ENCODE data around the gene MAML3.

DNA sequence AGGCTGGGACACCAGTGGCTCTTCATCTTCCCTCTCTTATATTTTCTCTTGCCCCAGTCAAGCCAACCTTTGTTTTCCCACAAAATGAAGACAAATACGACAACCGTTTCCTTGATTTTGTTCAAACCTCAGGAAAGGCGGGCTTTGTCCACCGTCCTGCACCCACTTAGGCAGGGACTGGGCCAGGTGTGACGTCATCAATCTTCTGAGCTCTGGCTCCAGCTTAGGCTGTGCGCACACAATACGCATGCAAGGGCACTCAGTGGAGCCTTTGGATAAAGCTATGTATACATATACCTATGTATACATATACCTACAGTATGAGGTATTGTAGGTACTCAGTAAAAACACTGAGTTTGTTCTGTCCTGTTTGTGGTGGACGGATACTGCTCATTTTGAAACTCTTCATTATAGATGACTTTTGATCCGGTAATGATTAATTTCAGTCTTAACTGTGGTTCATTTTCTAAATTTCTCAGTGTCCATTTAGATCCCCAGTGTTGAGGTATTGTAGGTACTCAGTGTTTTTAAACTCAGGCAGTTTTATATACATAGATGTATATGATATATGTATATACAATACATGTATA, 293.5 kb downstream of the MAML3 start:
- TF ChIP-seq, protein P1, sequence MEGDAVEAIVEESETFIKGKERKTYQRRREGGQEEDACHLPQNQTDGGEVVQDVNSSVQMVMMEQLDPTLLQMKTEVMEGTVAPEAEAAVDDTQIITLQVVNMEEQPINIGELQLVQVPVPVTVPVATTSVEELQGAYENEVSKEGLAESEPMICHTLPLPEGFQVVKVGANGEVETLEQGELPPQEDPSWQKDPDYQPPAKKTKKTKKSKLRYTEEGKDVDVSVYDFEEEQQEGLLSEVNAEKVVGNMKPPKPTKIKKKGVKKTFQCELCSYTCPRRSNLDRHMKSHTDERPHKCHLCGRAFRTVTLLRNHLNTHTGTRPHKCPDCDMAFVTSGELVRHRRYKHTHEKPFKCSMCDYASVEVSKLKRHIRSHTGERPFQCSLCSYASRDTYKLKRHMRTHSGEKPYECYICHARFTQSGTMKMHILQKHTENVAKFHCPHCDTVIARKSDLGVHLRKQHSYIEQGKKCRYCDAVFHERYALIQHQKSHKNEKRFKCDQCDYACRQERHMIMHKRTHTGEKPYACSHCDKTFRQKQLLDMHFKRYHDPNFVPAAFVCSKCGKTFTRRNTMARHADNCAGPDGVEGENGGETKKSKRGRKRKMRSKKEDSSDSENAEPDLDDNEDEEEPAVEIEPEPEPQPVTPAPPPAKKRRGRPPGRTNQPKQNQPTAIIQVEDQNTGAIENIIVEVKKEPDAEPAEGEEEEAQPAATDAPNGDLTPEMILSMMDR (IDR thresholded peaks at IDR 0.05; ENCODE audit: insufficient read depth, low read depth, low read length) = no peak
- TF ChIP-seq EZH2 (IDR thresholded peaks at IDR 0.05; ENCODE audit: insufficient read depth, low read length) = no peak

Measured in astrocyte (in vitro differentiated cells and primary cell).